Bronchial epithelial cell (primary cell): ENCODE measurements around the gene FRMD5. TPM values are rescaled to one million over a fixed set of nuclear protein-coding genes. Genes with fewer than 3 reads are reported as not detected.
"Not testable (repeated sequence)": the region's sequence is repeated elsewhere in the genome, so short reads cannot be mapped to it uniquely, and the experiment has no call there.

ENCODE experiments used
- DNase-seq: peaks from one replicate; pipeline ENCODE4 v3.0.0-alpha.2; 2010; ENCODE audit warnings: low read depth
- FAIRE-seq: peaks from 2 replicates; lab custom pipeline; 2011; peaks lifted over from hg19 to GRCh38; lab: Jason Lieb, UNC
- H3K27me3 ChIP-seq: 2 replicates; pipeline ENCODE4 v1.5.1; 2011; ENCODE audit warnings: low read length; ENCODE audit not compliant: control insufficient read depth, insufficient read depth
- H3K36me3 ChIP-seq: 2 replicates; pipeline ENCODE4 v1.5.1; 2011; ENCODE audit warnings: low read length; ENCODE audit not compliant: control insufficient read depth, insufficient read depth
- H3K4me3 ChIP-seq: 2 replicates; pipeline ENCODE4 v1.5.1; 2011; ENCODE audit warnings: mild to moderate bottlenecking, low read depth, low read length, control low read depth
- total RNA-seq: library from RNA; depleted of rRNA; stranded (reverse); fragments of >200 nt; gene quantifications from 2 replicates; pipeline ENCODE4 v1.2.1, GENCODE V29; 2014
- TF ChIP-seq, protein P1 (sequence below): IDR thresholded peaks from 2 replicates; pipeline ENCODE4 v1.5.1; 2011; ENCODE audit warnings: mild to moderate bottlenecking, moderate library complexity, low read length, control low read depth, inconsistent platforms; ENCODE audit not compliant: insufficient read depth, severe bottlenecking

The FRMD5 gene
- total RNA-seq, 1 donor from 2014 or later: 1.3 TPM

- Histone ChIP-seq H3K27me3 (no peaks in the 10 kb centered on the region), H3K4me3 (no peak overlapping the region), H3K36me3 (no peaks in the 10 kb centered on the region)
- TF ChIP-seq, protein P1, sequence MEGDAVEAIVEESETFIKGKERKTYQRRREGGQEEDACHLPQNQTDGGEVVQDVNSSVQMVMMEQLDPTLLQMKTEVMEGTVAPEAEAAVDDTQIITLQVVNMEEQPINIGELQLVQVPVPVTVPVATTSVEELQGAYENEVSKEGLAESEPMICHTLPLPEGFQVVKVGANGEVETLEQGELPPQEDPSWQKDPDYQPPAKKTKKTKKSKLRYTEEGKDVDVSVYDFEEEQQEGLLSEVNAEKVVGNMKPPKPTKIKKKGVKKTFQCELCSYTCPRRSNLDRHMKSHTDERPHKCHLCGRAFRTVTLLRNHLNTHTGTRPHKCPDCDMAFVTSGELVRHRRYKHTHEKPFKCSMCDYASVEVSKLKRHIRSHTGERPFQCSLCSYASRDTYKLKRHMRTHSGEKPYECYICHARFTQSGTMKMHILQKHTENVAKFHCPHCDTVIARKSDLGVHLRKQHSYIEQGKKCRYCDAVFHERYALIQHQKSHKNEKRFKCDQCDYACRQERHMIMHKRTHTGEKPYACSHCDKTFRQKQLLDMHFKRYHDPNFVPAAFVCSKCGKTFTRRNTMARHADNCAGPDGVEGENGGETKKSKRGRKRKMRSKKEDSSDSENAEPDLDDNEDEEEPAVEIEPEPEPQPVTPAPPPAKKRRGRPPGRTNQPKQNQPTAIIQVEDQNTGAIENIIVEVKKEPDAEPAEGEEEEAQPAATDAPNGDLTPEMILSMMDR: no peak
- DNase-seq (no peak), FAIRE-seq (no peak)
Measured at GRCh38 chr15:44035781-44036699, 159.0 kb downstream of the FRMD5 start.

DNA sequence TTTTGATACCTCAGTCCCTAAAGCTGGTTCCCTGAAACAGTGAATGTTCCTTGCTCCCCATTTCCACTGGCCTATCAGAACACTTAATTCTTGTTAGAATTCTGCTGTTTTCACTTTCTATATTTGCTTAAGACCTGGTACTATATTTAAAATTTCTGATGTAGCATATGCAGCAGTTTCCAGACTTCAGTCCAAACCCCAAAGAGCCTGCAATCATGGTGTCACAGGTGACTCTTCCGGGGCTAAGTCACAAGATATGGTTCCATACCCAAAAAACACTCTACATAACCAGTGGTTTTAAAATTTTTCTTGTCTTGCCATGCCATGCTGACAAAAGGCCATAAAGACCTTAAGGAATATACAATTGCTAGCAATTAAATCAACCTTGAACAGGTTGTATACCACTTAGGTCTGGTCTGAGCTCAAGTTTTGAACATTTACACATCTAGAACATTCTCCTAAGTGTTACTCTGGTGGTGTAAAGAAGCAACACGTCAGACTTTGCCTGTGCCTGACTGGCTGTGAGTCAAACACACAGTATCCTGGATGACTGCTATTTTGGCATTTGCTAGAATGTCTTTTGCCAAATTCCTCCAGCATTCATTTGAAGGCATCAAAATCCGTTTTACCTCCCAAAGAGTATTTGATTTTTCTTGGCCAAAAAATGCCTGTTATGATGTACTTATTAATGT is 160.0 kb downstream of the FRMD5 start:
- FAIRE-seq (peak; percentile 66), DNase-seq (peak; percentile 78)
- no peaks in the 10 kb centered on the region for H3K36me3 ChIP-seq
- TF ChIP-seq, protein P1: no peak
- H3K27me3 ChIP-seq: no peaks in the 10 kb centered on the region
- H3K4me3 ChIP-seq: no peak overlapping the region

DNA sequence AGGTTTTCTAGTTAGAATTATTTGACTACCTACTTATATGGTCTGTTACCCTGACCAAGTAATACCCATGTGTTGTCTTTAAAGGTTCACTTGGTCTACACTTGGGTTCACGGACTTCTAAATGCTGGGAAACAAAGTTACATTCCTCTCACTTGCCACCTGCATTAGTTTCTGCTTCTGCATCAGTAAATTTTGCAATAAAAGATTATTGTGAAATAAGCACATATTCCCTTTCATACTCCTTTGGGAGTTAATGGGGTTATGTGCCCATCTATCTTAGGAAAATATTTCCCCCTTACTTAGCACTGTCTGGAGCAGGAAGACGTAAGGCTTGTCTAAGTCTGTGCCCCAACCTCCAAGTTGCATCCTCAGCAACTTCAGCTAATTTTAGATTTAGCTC is 160.7 kb downstream of the FRMD5 start:
- Histone ChIP-seq H3K4me3 (no peak overlapping the region), H3K36me3 (no peaks in the 10 kb centered on the region), H3K27me3 (no peaks in the 10 kb centered on the region)
- FAIRE-seq (no peak), DNase-seq (no peak)
- TF ChIP-seq, protein P1: no peak

- H3K27me3 ChIP-seq: no peaks in the 10 kb centered on the region
- DNase-seq: peak; percentile 42
- FAIRE-seq: no peak
Measured at GRCh38 chr15:44033894-44034293, 161.2 kb downstream of the FRMD5 start.

GRCh38 chr15:44032820-44033219 is 162.3 kb downstream of the FRMD5 start:
- FAIRE-seq, H3K36me3 ChIP-seq, DNase-seq, H3K27me3 ChIP-seq, H3K4me3 ChIP-seq: not testable (repeated sequence)

More at GRCh38 chr15:44033894-44034293, 161.2 kb downstream of the FRMD5 start:
- Histone ChIP-seq H3K36me3 (no peaks in the 10 kb centered on the region), H3K4me3 (no peak overlapping the region)
- TF ChIP-seq, protein P1: no peak

DNA sequence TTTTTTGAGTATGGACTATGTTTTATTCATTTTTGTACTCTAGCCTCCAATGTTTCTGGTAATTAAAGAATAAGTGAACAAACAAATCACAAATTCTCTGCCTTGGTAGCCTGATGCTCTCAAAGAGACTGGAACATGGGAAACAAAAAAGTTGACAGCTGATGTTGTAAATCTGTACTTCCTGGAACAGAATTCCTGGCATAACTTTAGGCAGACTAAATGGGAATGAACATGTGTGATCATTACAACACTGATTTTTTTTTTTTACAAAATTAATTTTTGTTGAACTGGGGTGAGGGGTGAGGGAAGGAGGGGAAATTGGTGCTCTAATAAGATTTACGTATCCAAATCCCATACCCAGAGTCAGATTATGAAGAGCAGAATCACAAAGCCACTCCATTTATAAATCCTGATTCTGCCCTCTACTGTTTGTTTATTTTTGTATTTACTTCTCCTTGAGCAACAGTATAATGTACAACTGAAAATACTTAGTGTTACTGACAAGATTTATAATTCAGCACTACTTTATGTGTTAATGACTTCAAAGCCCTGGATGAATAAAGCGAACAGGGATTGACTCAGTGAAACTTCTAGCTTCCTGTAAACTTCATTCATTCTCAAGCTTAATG is 165.0 kb downstream of the FRMD5 start:
- peak; percentile 48 for DNase-seq
- no peak overlapping the region for H3K4me3 ChIP-seq
- no peak for FAIRE-seq
- H3K36me3 ChIP-seq: no peaks in the 10 kb centered on the region
- no peaks in the 10 kb centered on the region for H3K27me3 ChIP-seq
- TF ChIP-seq, protein P1: no peak
